Endothelial cell of umbilical vein (primary cell): ENCODE results near the gene CNMD. TPM values are rescaled to one million over a fixed set of nuclear protein-coding genes. Genes with fewer than 3 reads are reported as not detected.

Source experiments
- BruUV-seq: library from RNA; stranded (reverse); fragments of 400-500 nt; replicated peaks from 2 replicates; lab custom pipeline; 2021; lab: Mats Ljungman, UMichigan
- CTCF ChIA-PET: fragments of 300-600, 350-600 bp; sonication (Branson Sonifier 250); formaldehyde crosslinking; loops from one replicate; lab custom pipeline; 2021; ENCODE audit warnings: antibody characterized with exemption, inconsistent platforms; lab: Charles Lee
- POLR2A ChIA-PET: fragments of 300-600, 350-600 bp; sonication (Branson Sonifier 250); formaldehyde crosslinking; loops from one replicate; lab custom pipeline; 2021; ENCODE audit warnings: antibody characterized with exemption, inconsistent platforms; lab: Charles Lee
- DNase-seq: peaks from one replicate; pipeline ENCODE4 v3.0.0-alpha.2; 2011; ENCODE audit warnings: low read depth, low spot score
- FAIRE-seq: peaks from 2 replicates; lab custom pipeline; 2011; peaks lifted over from hg19 to GRCh38; lab: Jason Lieb, UNC
- H2AFZ ChIP-seq: 2 replicates; pipeline ENCODE4 v1.6.0; 2012; ENCODE audit warnings: low read depth, low read length, control low read depth, inconsistent platforms
- H3K27ac ChIP-seq: 2 replicates; pipeline ENCODE4 v1.5.1; 2011; ENCODE audit warnings: low read depth, mild to moderate bottlenecking, control low read depth, low read length, moderate library complexity; ENCODE audit not compliant: insufficient read depth
- H3K27me3 ChIP-seq, 2 experiments: 2 replicates each; pipeline versions ENCODE4 v1.6.0 to v1.6.1; 2011; ENCODE audit warnings: low read length in 2 of 2, mixed read lengths in 1 of 2; ENCODE audit not compliant: control insufficient read depth in 2 of 2, insufficient read depth in 2 of 2
- H3K36me3 ChIP-seq, 2 experiments: 2 replicates in 1 of 2; 3 replicates in 1 of 2; pipeline ENCODE4 v1.5.1; 2011; ENCODE audit warnings: low read length in 2 of 2, mild to moderate bottlenecking in 1 of 2, moderate library complexity in 1 of 2; ENCODE audit not compliant: control insufficient read depth in 2 of 2, insufficient read depth in 2 of 2; ENCODE audit errors: extremely low read depth in 1 of 2
- H3K4me1 ChIP-seq: 3 replicates; pipeline ENCODE4 v1.5.1; 2011; ENCODE audit warnings: mild to moderate bottlenecking, low read length; ENCODE audit not compliant: control insufficient read depth, insufficient read depth; ENCODE audit errors: extremely low read depth
- H3K4me2 ChIP-seq: 2 replicates; pipeline ENCODE4 v1.6.1; 2011; ENCODE audit warnings: low read length, control low read depth, mixed read lengths; ENCODE audit not compliant: insufficient read depth
- H3K4me3 ChIP-seq, 3 experiments: fragments of 200-600 bp in 1 of 3; sonication (generic), shearing (Covaris generic) in 1 of 3; replicated peaks in 1 of 3; 2 replicates each; pipeline ENCODE4 v1.5.1; 2011 to 2016; ENCODE audit warnings: control low read depth in 3 of 3, low read length in 3 of 3, mild to moderate bottlenecking in 2 of 3, inconsistent platforms in 1 of 3, low read depth in 1 of 3, moderate library complexity in 1 of 3; ENCODE audit not compliant: insufficient read depth in 1 of 3
- H3K79me2 ChIP-seq: 2 replicates; pipeline ENCODE4 v1.6.0; 2012; ENCODE audit warnings: low read length, inconsistent platforms; ENCODE audit not compliant: control insufficient read depth, insufficient read depth
- H3K9ac ChIP-seq: replicated peaks from 2 replicates; pipeline ENCODE3; 2011; ENCODE audit warnings: low read length, control low read depth; ENCODE audit not compliant: insufficient read depth; ENCODE audit errors: extremely low read depth
- H3K9me1 ChIP-seq: replicated peaks from 3 replicates; pipeline ENCODE4 v1.6.0; 2011; ENCODE audit warnings: mild to moderate bottlenecking, low read length; ENCODE audit not compliant: control insufficient read depth, insufficient read depth; ENCODE audit errors: extremely low read depth
- H3K9me3 ChIP-seq: replicated peaks from 2 replicates; pipeline ENCODE4 v1.5.1; 2012; ENCODE audit warnings: low read length, inconsistent platforms; ENCODE audit not compliant: control insufficient read depth, insufficient read depth
- H4K20me1 ChIP-seq: replicated peaks from 2 replicates; pipeline ENCODE3; 2011; ENCODE audit warnings: mild to moderate bottlenecking, low read length; ENCODE audit not compliant: control insufficient read depth, insufficient read depth; ENCODE audit errors: extremely low read depth
- CTCF ChIP-seq, 2 donors: IDR thresholded peaks; 1 replicate in 1 of 2; 2 replicates in 1 of 2; pipeline ENCODE4 v1.5.1; 2011; ENCODE audit warnings: low read length in 2 of 2, mild to moderate bottlenecking in 2 of 2, moderate library complexity in 2 of 2, control low read depth in 1 of 2, inconsistent platforms in 1 of 2, low read depth in 1 of 2; ENCODE audit not compliant: insufficient read depth in 1 of 2; ENCODE audit errors: extremely low read depth in 1 of 2
- EZH2 ChIP-seq: IDR thresholded peaks from 2 replicates; pipeline ENCODE4 v1.6.1; 2012; ENCODE audit warnings: borderline replicate concordance, low read depth, mild to moderate bottlenecking, moderate library complexity, low read length, inconsistent platforms; ENCODE audit not compliant: severe bottlenecking
- FOS ChIP-seq: IDR thresholded peaks from 2 replicates; pipeline ENCODE4 v1.6.1; 2011; ENCODE audit warnings: mild to moderate bottlenecking, low read length, moderate library complexity, borderline replicate concordance; ENCODE audit not compliant: insufficient read depth
- GATA2 ChIP-seq: IDR thresholded peaks from 2 replicates; pipeline ENCODE4 v1.7.0; 2011; ENCODE audit warnings: low read depth, mild to moderate bottlenecking, moderate library complexity, mixed read lengths, low read length; ENCODE audit not compliant: insufficient read length, insufficient read depth
- JUN ChIP-seq: IDR thresholded peaks from 2 replicates; pipeline ENCODE4 v1.6.1; 2011; ENCODE audit warnings: borderline replicate concordance, low read depth; ENCODE audit not compliant: insufficient read length, insufficient read depth
- MAX ChIP-seq: IDR thresholded peaks from 2 replicates; pipeline ENCODE4 v1.6.1; 2011; ENCODE audit not compliant: insufficient read depth, insufficient read length
- MYC ChIP-seq: IDR thresholded peaks from one replicate; pipeline ENCODE4 v1.6.1; 2011; ENCODE audit warnings: mild to moderate bottlenecking, low read depth, low read length
- POLR2A ChIP-seq: IDR thresholded peaks from 2 replicates; pipeline ENCODE4 v1.6.1; 2012; ENCODE audit warnings: low read depth, mild to moderate bottlenecking, control low read depth, low read length
- POLR2AphosphoS5 ChIP-seq: IDR thresholded peaks from 2 replicates; pipeline ENCODE4 v1.6.1; 2012; ENCODE audit warnings: low read depth, mild to moderate bottlenecking, control low read depth, low read length, moderate library complexity; ENCODE audit not compliant: insufficient read depth
- dilution Hi-C: fragments of 300-500 bp; cut with MboI; formaldehyde crosslinking; loops from one replicate; pipeline ENCODE4 v1.15.0; 2019; ENCODE audit warnings: low sequenced_read_pairs; ENCODE audit not compliant: extremely low pct_ligation_motif_present
- intact Hi-C: fragments of 100-400 bp; cut with micrococcal nuclease; formaldehyde crosslinking; loops from one replicate; pipeline ENCODE4 v1.10.0; 2022
- polyA plus RNA-seq, 4 experiments: library from polyadenylated mRNA; depleted of rRNA in 3 of 4; stranded (reverse) in 3 of 4; unstranded in 1 of 4; fragments of >200 nt; gene quantifications; 2 replicates each; pipeline versions ENCODE4 v1.2.1 to v1.2.3, GENCODE V29; 2011 to 2012; ENCODE audit warnings: missing spikeins in 1 of 4
- total RNA-seq: library from RNA; stranded (reverse); gene quantifications from 2 replicates; pipeline ENCODE4 v1.2.3, GENCODE V29; 2021

The CNMD gene
- total and polyA plus RNA-seq, 2 donors (not counting 3 experiments of a cell fraction or from before 2014, with no cell fraction given): not detected

- no peak overlapping the region for H3K4me2 ChIP-seq
- no peaks in the 10 kb centered on the region for H3K36me3 ChIP-seq
- no peaks in the 10 kb centered on the region for H3K79me2 ChIP-seq
- no peaks in the 10 kb centered on the region for H3K9me3 ChIP-seq
- BruUV-seq: no TSS peak
- H3K27me3 ChIP-seq: peaks cover 0 to 2% of the 10 kb centered on the region in 2 experiments
- no peak overlapping the region for H2AFZ ChIP-seq
- H3K27ac ChIP-seq: no peak overlapping the region
- FAIRE-seq (no peak), DNase-seq (no peak)
- H4K20me1 ChIP-seq: no peaks in the 10 kb centered on the region
- intact Hi-C loops (no loop called here), dilution Hi-C loops (no loop called here)
- POLR2A ChIA-PET: no interaction called here
- CTCF ChIA-PET: no interaction called here
- no peaks in the 10 kb centered on the region for H3K9me1 ChIP-seq
- no peak overlapping the region for H3K4me3 ChIP-seq
- no peak overlapping the region for H3K9ac ChIP-seq
- no peaks in the 10 kb centered on the region for H3K4me1 ChIP-seq
- TF ChIP-seq JUN (no peak), POLR2AphosphoS5 (no peak), GATA2 (no peak), CTCF (IDR thresholded peaks at IDR 0.05; ENCODE audit: extremely low read depth in 1 of 2, insufficient read depth in 1 of 2, low read depth in 1 of 2, low read length in 2 of 2) (no peak), POLR2A (no peak), MAX (no peak), MYC (no peak), FOS (no peak), EZH2 (no peak)
Observed at GRCh38 chr13:52775511-52775910, 35.9 kb upstream of the CNMD start.
